Vagina (tissue), 2 donors: Measurements from ENCODE around the gene TTC23L.

Experiments used
- CTCF ChIP-seq, 3 experiments: fragments of 450-650 bp in 2 of 3; fragments of 200-600 bp in 1 of 3; sonication (generic) in 1 of 3; IDR thresholded peaks; one replicate each; pipeline ENCODE4 v1.5.1; 2017 to 2019; ENCODE audit warnings: antibody characterized with exemption in 3 of 3, mild to moderate bottlenecking in 2 of 3, moderate library complexity in 2 of 3
- POLR2A ChIP-seq, 2 donors: fragments of 450-650 bp; IDR thresholded peaks; one replicate each; pipeline ENCODE4 v1.6.1; 2017; ENCODE audit warnings: antibody characterized with exemption in 2 of 2, mild to moderate bottlenecking in 2 of 2, moderate library complexity in 2 of 2

GRCh38 chr5:34818717-34819116, 20.2 kb upstream of the TTC23L start:
- TF ChIP-seq POLR2A (IDR thresholded peaks at IDR 0.05): no peak
- TF ChIP-seq CTCF (IDR thresholded peaks at IDR 0.05): no peak
